CD4-positive, alpha-beta T cell treated with Interleukin-10 for 1 hour (primary cell): ENCODE measurements around the gene CSNK1E.

Experiments
- DNase-seq: peaks from one replicate; pipeline ENCODE4 v3.0.0-alpha.2; 2020

The CSNK1E gene

GRCh38 chr22:38246046-38246658 lies 71.1 kb downstream of the CSNK1E start:
- no peak for DNase-seq

- DNase-seq = no peak
Observed at GRCh38 chr22:38244106-38244505, 73.1 kb downstream of the CSNK1E start.

- DNase-seq = no peak
Observed at GRCh38 chr22:38243007-38243765, 74.0 kb downstream of the CSNK1E start.

- no peak for DNase-seq
Observed at GRCh38 chr22:38240734-38241252, 76.4 kb downstream of the CSNK1E start.
